ENCODE data around the gene KRT36. TPM values are rescaled to one million over a fixed set of nuclear protein-coding genes. Genes with fewer than 3 reads are reported as not detected.

The KRT36 gene
- total RNA-seq, 1 donor from 2014 or later, result not detected

GRCh38 chr17:41446806-41447205, 42.9 kb downstream of the KRT36 start:
- H3K36me3 Mint-ChIP-seq (ENCODE audit: low read depth), result no peaks in the 10 kb centered on the region
- H3K27ac Mint-ChIP-seq, result no peak overlapping the region
- no peak for DNase-seq (ENCODE audit: low spot score)
- no peaks in the 10 kb centered on the region for H3K9me3 Mint-ChIP-seq
- no peak overlapping the region for H3K4me3 Mint-ChIP-seq
- peaks cover 5% of the 10 kb centered on the region for H3K27me3 Mint-ChIP-seq (ENCODE audit: insufficient read depth)
- intact Hi-C loops (cut with micrococcal nuclease), result no loop called here
- no peaks in the 10 kb centered on the region for H3K4me1 Mint-ChIP-seq (ENCODE audit: low read depth)

- no peak overlapping the region for H3K27ac Mint-ChIP-seq
- H3K4me3 Mint-ChIP-seq, result no peak overlapping the region
- H3K27me3 Mint-ChIP-seq (ENCODE audit: insufficient read depth), result peaks cover 3% of the 10 kb centered on the region
- intact Hi-C loops (cut with micrococcal nuclease), result no loop called here
- DNase-seq (ENCODE audit: low spot score), result no peak
- H3K36me3 Mint-ChIP-seq (ENCODE audit: low read depth), result no peaks in the 10 kb centered on the region
- no peaks in the 10 kb centered on the region for H3K4me1 Mint-ChIP-seq (ENCODE audit: low read depth)
- no peaks in the 10 kb centered on the region for H3K9me3 Mint-ChIP-seq
Measured at GRCh38 chr17:41444640-41445039, 45.1 kb downstream of the KRT36 start.

GRCh38 chr17:41444186-41444585, 45.5 kb downstream of the KRT36 start:
- H3K36me3 Mint-ChIP-seq (ENCODE audit: low read depth), result no peaks in the 10 kb centered on the region

GRCh38 chr17:41442739-41443138, 47.0 kb downstream of the KRT36 start:
- no peak for DNase-seq (ENCODE audit: low spot score)
- intact Hi-C loops (cut with micrococcal nuclease), result no loop called here
- H3K27ac Mint-ChIP-seq, result no peak overlapping the region
- H3K9me3 Mint-ChIP-seq, result no peaks in the 10 kb centered on the region
- no peaks in the 10 kb centered on the region for H3K4me1 Mint-ChIP-seq (ENCODE audit: low read depth)
- H3K36me3 Mint-ChIP-seq (ENCODE audit: low read depth), result no peaks in the 10 kb centered on the region
- peaks cover 3% of the 10 kb centered on the region for H3K27me3 Mint-ChIP-seq (ENCODE audit: insufficient read depth)
- H3K4me3 Mint-ChIP-seq, result no peak overlapping the region

More at GRCh38 chr17:41444186-41444585, 45.5 kb downstream of the KRT36 start:
- Mint-ChIP-seq H3K9me3 (no peaks in the 10 kb centered on the region), H3K4me3 (no peak overlapping the region), H3K27ac (no peak overlapping the region), H3K27me3 (ENCODE audit: insufficient read depth) (peaks cover 3% of the 10 kb centered on the region), H3K4me1 (ENCODE audit: low read depth) (no peaks in the 10 kb centered on the region)
- no peak for DNase-seq (ENCODE audit: low spot score)
- intact Hi-C loops (cut with micrococcal nuclease), result no loop called here

GRCh38 chr17:41440531-41441033, 49.1 kb downstream of the KRT36 start, which contains the start of gene KRT38:
Gene KRT38 (minus strand): TSS chr17:41440983. CDS start chr17:41440921, 62 bp downstream.
- no peaks in the 10 kb centered on the region for H3K9me3 Mint-ChIP-seq
- H3K4me3 Mint-ChIP-seq, result no peak within 1 kb of the TSS
- H3K27me3 Mint-ChIP-seq (ENCODE audit: insufficient read depth), result peaks cover 3% of the 10 kb centered on the region
- H3K27ac Mint-ChIP-seq, result no peak within 1 kb of the TSS
- no peaks in the 10 kb centered on the region for H3K36me3 Mint-ChIP-seq (ENCODE audit: low read depth)
- no peaks in the 10 kb centered on the region for H3K4me1 Mint-ChIP-seq (ENCODE audit: low read depth)
- intact Hi-C loops (cut with micrococcal nuclease), result no loop called here
- no peak for DNase-seq (ENCODE audit: low spot score)

- Mint-ChIP-seq H3K27ac (no peak overlapping the region), H3K4me3 (no peak overlapping the region), H3K9me3 (no peaks in the 10 kb centered on the region), H3K27me3 (ENCODE audit: insufficient read depth) (peaks cover 5% of the 10 kb centered on the region), H3K4me1 (ENCODE audit: low read depth) (no peaks in the 10 kb centered on the region), H3K36me3 (ENCODE audit: low read depth) (no peaks in the 10 kb centered on the region)
- intact Hi-C loops (cut with micrococcal nuclease), result loop anchor here (2.0 kb wide), 1 partner anchor 17 kb away; no protein-coding TSS in a partner anchor
- DNase-seq (ENCODE audit: low spot score), result no peak
Measured at GRCh38 chr17:41439375-41439774, 50.3 kb downstream of the KRT36 start.

- Mint-ChIP-seq H3K4me3 (no peak overlapping the region), H3K27me3 (ENCODE audit: insufficient read depth) (peaks cover 6% of the 10 kb centered on the region), H3K4me1 (ENCODE audit: low read depth) (no peaks in the 10 kb centered on the region), H3K36me3 (ENCODE audit: low read depth) (no peaks in the 10 kb centered on the region), H3K9me3 (no peaks in the 10 kb centered on the region), H3K27ac (no peak overlapping the region)
- no peak for DNase-seq (ENCODE audit: low spot score)
- intact Hi-C loops (cut with micrococcal nuclease), result loop anchor here (2.0 kb wide), 1 partner anchor 15 kb away; no protein-coding TSS in a partner anchor
Measured at GRCh38 chr17:41437769-41438168, 51.9 kb downstream of the KRT36 start.

GRCh38 chr17:41437254-41437653, 52.5 kb downstream of the KRT36 start:
- no peak overlapping the region for H3K27ac Mint-ChIP-seq
- no peaks in the 10 kb centered on the region for H3K4me1 Mint-ChIP-seq (ENCODE audit: low read depth)
- H3K36me3 Mint-ChIP-seq (ENCODE audit: low read depth), result no peaks in the 10 kb centered on the region
- intact Hi-C loops (cut with micrococcal nuclease), result no loop called here
- H3K4me3 Mint-ChIP-seq, result no peak overlapping the region
- no peaks in the 10 kb centered on the region for H3K9me3 Mint-ChIP-seq
- DNase-seq (ENCODE audit: low spot score), result no peak
- peaks cover 6% of the 10 kb centered on the region for H3K27me3 Mint-ChIP-seq (ENCODE audit: insufficient read depth)

Other genes starting within 250 kb of the KRT36 start
- gene KRTAP9-4, start 240.2 kb downstream of the KRT36 start, total RNA-seq, result not detected in 2 replicates
- gene KRTAP9-9, start 234.5 kb downstream of the KRT36 start, total RNA-seq, result not detected in 2 replicates
- gene KRTAP9-6, start 224.5 kb downstream of the KRT36 start, total RNA-seq, result not detected in 2 replicates
- gene KRTAP9-7, start 214.2 kb downstream of the KRT36 start, total RNA-seq, result not detected in 2 replicates
- gene KRTAP29-1, start 187.1 kb downstream of the KRT36 start, total RNA-seq, result not detected in 2 replicates
- not detected in 2 replicates for gene KRTAP16-1, start 180.6 kb downstream of the KRT36 start, total RNA-seq
- gene KRTAP17-1, start 174.2 kb downstream of the KRT36 start, total RNA-seq, result not detected in 2 replicates
- not detected in 2 replicates for gene KRT33A, start 139.1 kb downstream of the KRT36 start, total RNA-seq
- not detected in 2 replicates for gene KRT33B, start 120.1 kb downstream of the KRT36 start, total RNA-seq
- not detected in 2 replicates for gene KRT34, start 107.6 kb downstream of the KRT36 start, total RNA-seq
- not detected in 2 replicates for gene KRT31, start 92.3 kb downstream of the KRT36 start, total RNA-seq
- not detected in 2 replicates for gene KRT37, start 65.3 kb downstream of the KRT36 start, total RNA-seq
- not detected in 2 replicates for gene KRT38, start 48.9 kb downstream of the KRT36 start, total RNA-seq
- not detected in 2 replicates for gene KRT32, start 22.5 kb downstream of the KRT36 start, total RNA-seq
- gene KRT35, start 8.8 kb downstream of the KRT36 start, total RNA-seq, result not detected in 2 replicates
- gene KRT13, start 15.7 kb upstream of the KRT36 start, total RNA-seq, result not detected in 2 replicates
- gene KRT15, start 29.0 kb upstream of the KRT36 start, total RNA-seq, result not detected in 2 replicates
- gene KRT19, start 38.4 kb upstream of the KRT36 start, total RNA-seq, result not detected in 2 replicates
- not detected in 2 replicates for gene KRT9, start 82.1 kb upstream of the KRT36 start, total RNA-seq
- not detected in 2 replicates for gene KRT14, start 97.0 kb upstream of the KRT36 start, total RNA-seq
- not detected in 2 replicates for gene KRT16, start 122.9 kb upstream of the KRT36 start, total RNA-seq
- 0.24 TPM in 1 of 2 replicates, not detected in the other for gene KRT17, start 134.7 kb upstream of the KRT36 start, total RNA-seq
- gene EIF1, start 199.0 kb upstream of the KRT36 start, total RNA-seq, result 876 and 893 TPM in 2 replicates
- gene GAST, start 222.4 kb upstream of the KRT36 start, total RNA-seq, result not detected in 2 replicates
- not detected in 2 replicates for gene HAP1, start 244.7 kb upstream of the KRT36 start, total RNA-seq